Activated effector memory CD4-positive, alpha-beta T cell treated with Interleukin-2 at 50 U/mL for 16 hours (primary cell): ENCODE measurements around the gene TOGARAM2.
A peak's percentile ranks its signal among the peaks of the same experiment; 100 is the strongest.

ENCODE experiments used
- DNase-seq: peaks from one replicate; pipeline ENCODE4 v3.0.0-alpha.2; 2020

TOGARAM2 gene

GRCh38 chr2:28981016-28981441 is at the start of gene TOGARAM2:
Gene TOGARAM2, plus strand, starts transcription at chr2:28981298. Its CDS starts 13,537 bp downstream, at chr2:28994835.
- DNase-seq: no peak

- DNase-seq: no peak
Observed at GRCh38 chr2:28934769-28935168, 46.3 kb upstream of the TOGARAM2 start.

GRCh38 chr2:28941008-28941407 is 40.1 kb upstream of the TOGARAM2 start:
- no peak for DNase-seq

GRCh38 chr2:28944535-28945248 is 36.4 kb upstream of the TOGARAM2 start:
- no peak for DNase-seq

- no peak for DNase-seq
Observed at GRCh38 chr2:28948160-28948559, 32.9 kb upstream of the TOGARAM2 start.

- no peak for DNase-seq
Observed at GRCh38 chr2:28949190-28949589, 31.9 kb upstream of the TOGARAM2 start.

- no peak for DNase-seq
Observed at GRCh38 chr2:28949617-28950305, 31.3 kb upstream of the TOGARAM2 start.

- no peak for DNase-seq
Observed at GRCh38 chr2:28950941-28951630, 30.0 kb upstream of the TOGARAM2 start.

GRCh38 chr2:28951910-28952835 is 28.9 kb upstream of the TOGARAM2 start:
- DNase-seq: no peak

GRCh38 chr2:28952836-28953211 is 28.3 kb upstream of the TOGARAM2 start:
- no peak for DNase-seq

- no peak for DNase-seq
Observed at GRCh38 chr2:28955467-28955866, 25.6 kb upstream of the TOGARAM2 start.

GRCh38 chr2:28956415-28956826 is 24.7 kb upstream of the TOGARAM2 start:
- DNase-seq: peak; percentile 39

- no peak for DNase-seq
Observed at GRCh38 chr2:28956890-28957289, 24.2 kb upstream of the TOGARAM2 start.

- no peak for DNase-seq
Observed at GRCh38 chr2:28958689-28959088, 22.4 kb upstream of the TOGARAM2 start.

- DNase-seq: no peak
Observed at GRCh38 chr2:28960401-28960800, 20.7 kb upstream of the TOGARAM2 start.

- no peak for DNase-seq
Observed at GRCh38 chr2:28962505-28962904, 18.6 kb upstream of the TOGARAM2 start.

- no peak for DNase-seq
Observed at GRCh38 chr2:28970464-28971160, 10.5 kb upstream of the TOGARAM2 start.

- DNase-seq: no peak
Observed at GRCh38 chr2:28972778-28973335, 8.2 kb upstream of the TOGARAM2 start.

- no peak for DNase-seq
Observed at GRCh38 chr2:28974252-28974651, 6.8 kb upstream of the TOGARAM2 start.

GRCh38 chr2:28975671-28976070 is 5.4 kb upstream of the TOGARAM2 start:
- DNase-seq: no peak

GRCh38 chr2:28976584-28976983 is 4.5 kb upstream of the TOGARAM2 start:
- no peak for DNase-seq
